ENCODE results near the gene SAP30BP.
A peak's percentile ranks its signal among the peaks of the same experiment; 100 is the strongest.

SAP30BP gene

GRCh38 chr17:75643643-75644017, 23.5 kb upstream of the SAP30BP start:
- no peak for DNase-seq (ENCODE audit: low read depth, low spot score)
- no peak overlapping the region for H3K4me3 ChIP-seq (ENCODE audit: low read length)

GRCh38 chr17:75645501-75645888, 21.6 kb upstream of the SAP30BP start:
- H3K4me3 ChIP-seq (ENCODE audit: low read length), result no peak overlapping the region
- DNase-seq (ENCODE audit: low read depth, low spot score), result no peak

- no peak overlapping the region for H3K4me3 ChIP-seq (ENCODE audit: low read length)
- DNase-seq (ENCODE audit: low read depth, low spot score), result peak; percentile 10
These were observed 21.1 kb upstream of the SAP30BP start for GRCh38 chr17:75645889-75646637.

GRCh38 chr17:75646638-75646992, 20.5 kb upstream of the SAP30BP start:
- no peak for DNase-seq (ENCODE audit: low read depth, low spot score)
- no peak overlapping the region for H3K4me3 ChIP-seq (ENCODE audit: low read length)

- no peak overlapping the region for H3K4me3 ChIP-seq (ENCODE audit: low read length)
- no peak for DNase-seq (ENCODE audit: low read depth, low spot score)
These were observed 20.1 kb upstream of the SAP30BP start for GRCh38 chr17:75647061-75647460.

GRCh38 chr17:75647921-75648320, 19.2 kb upstream of the SAP30BP start:
- no peak overlapping the region for H3K4me3 ChIP-seq (ENCODE audit: low read length)
- no peak for DNase-seq (ENCODE audit: low read depth, low spot score)

- no peak overlapping the region for H3K4me3 ChIP-seq (ENCODE audit: low read length)
- no peak for DNase-seq (ENCODE audit: low read depth, low spot score)
These were observed 17.5 kb upstream of the SAP30BP start for GRCh38 chr17:75649687-75650086.

GRCh38 chr17:75650874-75651273, 16.3 kb upstream of the SAP30BP start:
- H3K4me3 ChIP-seq (ENCODE audit: low read length), result no peak overlapping the region

GRCh38 chr17:75652341-75652740, 14.8 kb upstream of the SAP30BP start:
- H3K4me3 ChIP-seq (ENCODE audit: low read length), result no peak overlapping the region
- DNase-seq (ENCODE audit: low read depth, low spot score), result no peak

More at GRCh38 chr17:75650874-75651273, 16.3 kb upstream of the SAP30BP start:
- no peak for DNase-seq (ENCODE audit: low read depth, low spot score)

GRCh38 chr17:75652934-75653549, 14.1 kb upstream of the SAP30BP start:
- no peak overlapping the region for H3K4me3 ChIP-seq (ENCODE audit: low read length)
- peak; percentile 65 for DNase-seq (ENCODE audit: low read depth, low spot score)

GRCh38 chr17:75654176-75654575, 13.0 kb upstream of the SAP30BP start:
- H3K4me3 ChIP-seq (ENCODE audit: low read length), result no peak overlapping the region
- no peak for DNase-seq (ENCODE audit: low read depth, low spot score)

GRCh38 chr17:75658237-75658636, 8.9 kb upstream of the SAP30BP start:
- no peak overlapping the region for H3K4me3 ChIP-seq (ENCODE audit: low read length)
- no peak for DNase-seq (ENCODE audit: low read depth, low spot score)

GRCh38 chr17:75661531-75661930, 5.6 kb upstream of the SAP30BP start:
- no peak overlapping the region for H3K4me3 ChIP-seq (ENCODE audit: low read length)
- DNase-seq (ENCODE audit: low read depth, low spot score), result no peak

- no peak overlapping the region for H3K4me3 ChIP-seq (ENCODE audit: low read length)
- DNase-seq (ENCODE audit: low read depth, low spot score), result no peak
These were observed 4.6 kb upstream of the SAP30BP start for GRCh38 chr17:75662511-75662910.

GRCh38 chr17:75664099-75664549, 3.0 kb upstream of the SAP30BP start:
- DNase-seq (ENCODE audit: low read depth, low spot score), result no peak
- H3K4me3 ChIP-seq (ENCODE audit: low read length), result no peak overlapping the region

- H3K4me3 ChIP-seq (ENCODE audit: low read length), result peak overlapping the region; percentile 71
- DNase-seq (ENCODE audit: low read depth, low spot score), result no peak
These were observed 1.2 kb upstream of the SAP30BP start for GRCh38 chr17:75665981-75666380.

GRCh38 chr17:75667825-75668224, 687 bp downstream of the SAP30BP start:
- peak overlapping the region; percentile 71 for H3K4me3 ChIP-seq (ENCODE audit: low read length)
- no peak for DNase-seq (ENCODE audit: low read depth, low spot score)

GRCh38 chr17:75668489-75668888, 1.4 kb downstream of the SAP30BP start:
- DNase-seq (ENCODE audit: low read depth, low spot score), result no peak
- H3K4me3 ChIP-seq (ENCODE audit: low read length), result peak overlapping the region; percentile 71

- no peak for DNase-seq (ENCODE audit: low read depth, low spot score)
- no peak overlapping the region for H3K4me3 ChIP-seq (ENCODE audit: low read length)
These were observed 3.7 kb downstream of the SAP30BP start for GRCh38 chr17:75670868-75671267.

- DNase-seq (ENCODE audit: low read depth, low spot score), result no peak
- H3K4me3 ChIP-seq (ENCODE audit: low read length), result no peak overlapping the region
These were observed 4.9 kb downstream of the SAP30BP start for GRCh38 chr17:75672011-75672410.

GRCh38 chr17:75673487-75673886, 6.3 kb downstream of the SAP30BP start:
- no peak for DNase-seq (ENCODE audit: low read depth, low spot score)
- H3K4me3 ChIP-seq (ENCODE audit: low read length), result no peak overlapping the region

All from Jurkat, Clone E6-1 (cell line).